Fibroblast of lung (primary cell): ENCODE data around the gene TMEM98.

Source experiments
- CTCF ChIP-seq, 2 donors: IDR thresholded peaks in 1 of 2; conservative IDR thresholded peaks in 1 of 2; 1 replicate in 1 of 2; 2 replicates in 1 of 2; pipeline ENCODE4 v1.5.1; 2011 to 2012; ENCODE audit warnings: low read length in 2 of 2, control low read depth in 1 of 2, inconsistent platforms in 1 of 2, low read depth in 1 of 2, mild to moderate bottlenecking in 1 of 2
- EZH2 ChIP-seq: IDR thresholded peaks from 2 replicates; pipeline ENCODE4 v1.5.1; 2012; ENCODE audit warnings: low read length, control low read depth, mild to moderate bottlenecking; ENCODE audit errors: missing control alignments

GRCh38 chr17:32921017-32921416 is 6.9 kb upstream of the TMEM98 start:
- no peak for TF ChIP-seq CTCF (conservative IDR thresholded peaks at IDR 0.05 in 1 of 2, IDR thresholded peaks at IDR 0.05 in 1 of 2; ENCODE audit: low read depth in 1 of 2, low read length in 2 of 2)
- no peak for TF ChIP-seq EZH2
